Activated T-cell treated with anti-CD3 and anti-CD28 coated beads, Interleukin-2, amount 50 U/mL, for 24 hours (primary cell): ENCODE measurements around the gene FGD2.
A peak's percentile ranks its signal among the peaks of the same experiment; 100 is the strongest.

ENCODE experiments used
- DNase-seq: peaks from one replicate; pipeline ENCODE4 v3.0.0-alpha.2; 2020
- H3K27ac Mint-ChIP-seq: 2 replicates; pipeline ENCODE4 v1.8.0; 2020; ENCODE audit warnings: mild to moderate bottlenecking, mixed read lengths
- H3K27me3 Mint-ChIP-seq: 2 replicates; pipeline ENCODE4 v1.8.0; 2020; ENCODE audit warnings: mixed read lengths
- H3K36me3 Mint-ChIP-seq: 2 replicates; pipeline ENCODE4 v1.8.0; 2020; ENCODE audit warnings: low read depth, mixed read lengths
- H3K4me1 Mint-ChIP-seq: 2 replicates; pipeline ENCODE4 v1.8.0; 2020; ENCODE audit warnings: low read depth, mixed read lengths
- H3K4me3 Mint-ChIP-seq: 2 replicates; pipeline ENCODE4 v1.8.0; 2020; ENCODE audit warnings: mild to moderate bottlenecking, moderate library complexity, mixed read lengths
- H3K9me3 Mint-ChIP-seq: 2 replicates; pipeline ENCODE4 v1.8.0; 2020; ENCODE audit warnings: mixed read lengths

The FGD2 gene

DNA sequence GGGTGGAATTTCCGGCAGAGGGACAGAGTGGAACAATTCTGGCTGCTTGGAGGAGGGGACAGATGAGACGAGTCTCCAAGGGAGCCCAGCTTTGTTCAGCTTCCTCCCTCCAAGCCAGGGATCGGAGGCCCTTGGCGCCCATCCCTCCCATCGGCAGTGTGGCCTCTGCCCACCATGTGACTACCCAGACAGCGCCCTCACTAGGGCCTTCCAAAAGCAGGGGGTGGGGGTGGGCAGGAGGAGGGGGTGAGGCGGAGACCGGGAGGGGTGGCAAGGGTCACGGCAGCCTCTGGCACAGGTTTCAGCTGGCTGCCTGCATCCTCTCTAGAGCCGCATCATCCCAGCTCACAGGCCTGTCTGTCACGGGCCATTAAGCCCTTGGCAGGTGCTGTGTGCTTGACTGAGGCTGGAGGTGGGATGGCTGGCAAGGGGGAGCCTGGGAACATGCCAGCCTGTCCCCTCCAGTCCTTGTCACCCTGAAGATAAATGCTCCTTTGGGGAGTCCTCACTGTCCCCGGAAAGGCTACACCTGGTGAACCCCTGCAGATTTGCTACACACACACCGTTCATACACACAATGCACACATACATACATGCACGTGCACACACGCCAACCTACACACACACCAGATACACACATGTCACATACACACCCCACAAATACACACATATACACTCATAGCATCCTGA, 6.2 kb upstream of the FGD2 start:
- peaks cover 2% of the 10 kb centered on the region for H3K27me3 Mint-ChIP-seq
- H3K9me3 Mint-ChIP-seq: no peaks in the 10 kb centered on the region
- no peak for DNase-seq
- H3K4me3 Mint-ChIP-seq: no peak overlapping the region
- no peaks in the 10 kb centered on the region for H3K4me1 Mint-ChIP-seq
- H3K36me3 Mint-ChIP-seq: no peaks in the 10 kb centered on the region
- no peak overlapping the region for H3K27ac Mint-ChIP-seq

DNA sequence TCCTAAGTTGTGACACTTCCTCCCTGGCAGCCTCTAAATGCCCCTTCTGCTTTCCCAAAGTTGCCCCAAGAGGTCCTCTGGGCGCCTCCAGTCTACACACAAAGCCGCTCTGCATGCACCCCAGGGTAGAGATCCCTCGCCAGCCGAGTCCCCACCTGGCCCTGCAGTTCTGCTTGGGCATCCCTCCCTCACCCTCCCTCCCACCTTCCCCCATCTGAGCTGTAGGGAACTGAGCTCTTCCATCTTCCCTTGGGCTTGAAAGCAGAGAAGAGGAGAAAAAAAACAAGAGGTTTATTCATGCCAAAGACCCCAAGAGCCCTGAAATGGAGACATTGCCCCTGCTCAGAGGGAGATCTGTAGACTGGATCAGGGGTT, 5.7 kb upstream of the FGD2 start:
- Mint-ChIP-seq H3K36me3 (no peaks in the 10 kb centered on the region), H3K4me1 (no peaks in the 10 kb centered on the region), H3K27ac (no peak overlapping the region), H3K9me3 (no peaks in the 10 kb centered on the region), H3K27me3 (peaks cover 2% of the 10 kb centered on the region), H3K4me3 (no peak overlapping the region)
- DNase-seq: no peak

DNA sequence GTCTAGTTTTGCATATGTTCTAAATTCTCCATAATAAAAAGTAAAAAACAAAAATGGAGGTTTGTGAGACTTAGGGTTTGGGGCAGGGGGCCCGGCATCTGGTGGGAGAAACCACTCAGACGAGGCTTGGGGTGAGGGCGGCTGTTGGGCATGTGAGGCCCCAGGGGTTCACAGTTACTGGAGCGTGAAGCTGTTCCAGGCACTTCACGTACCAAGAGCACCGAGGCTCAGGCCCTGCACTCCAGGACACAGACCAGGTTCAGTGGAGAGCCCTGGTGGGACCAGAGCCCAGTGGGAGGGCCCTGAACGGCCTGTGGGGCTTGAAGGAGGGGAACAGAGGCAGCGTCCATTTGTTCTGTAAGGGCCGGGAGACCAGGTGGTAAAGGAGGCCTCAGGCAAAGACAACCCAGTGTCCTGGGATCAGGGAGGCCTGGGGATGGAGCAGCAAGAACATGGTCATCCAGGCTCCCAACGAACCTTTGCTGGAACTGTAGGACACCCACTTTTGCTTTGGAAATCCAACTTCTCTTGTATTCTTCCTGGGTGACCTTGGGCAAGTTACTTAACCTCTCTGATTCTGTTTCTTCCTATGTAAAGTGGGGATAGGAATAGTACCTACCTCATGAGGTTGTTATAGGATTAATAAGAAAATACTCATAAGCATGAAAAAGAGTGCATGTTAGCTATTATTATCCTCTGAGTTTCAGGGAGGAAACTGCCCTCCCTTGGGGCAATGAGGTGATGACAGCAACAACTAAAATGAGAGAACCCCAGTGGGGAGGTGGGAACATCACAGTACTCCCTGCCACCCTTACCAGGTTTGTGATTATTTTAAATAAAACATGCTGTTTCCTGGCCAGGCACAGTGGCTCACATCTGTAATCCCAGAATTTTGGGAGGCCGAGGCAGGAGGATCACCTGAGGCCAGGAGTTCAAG, 1.1 kb upstream of the FGD2 start:
- peaks cover 17% of the 10 kb centered on the region for H3K4me1 Mint-ChIP-seq
- DNase-seq: no peak
- no peak overlapping the region for H3K27ac Mint-ChIP-seq
- H3K4me3 Mint-ChIP-seq: no peak overlapping the region
- H3K36me3 Mint-ChIP-seq: no peaks in the 10 kb centered on the region
- no peaks in the 10 kb centered on the region for H3K9me3 Mint-ChIP-seq
- no peaks in the 10 kb centered on the region for H3K27me3 Mint-ChIP-seq

DNA sequence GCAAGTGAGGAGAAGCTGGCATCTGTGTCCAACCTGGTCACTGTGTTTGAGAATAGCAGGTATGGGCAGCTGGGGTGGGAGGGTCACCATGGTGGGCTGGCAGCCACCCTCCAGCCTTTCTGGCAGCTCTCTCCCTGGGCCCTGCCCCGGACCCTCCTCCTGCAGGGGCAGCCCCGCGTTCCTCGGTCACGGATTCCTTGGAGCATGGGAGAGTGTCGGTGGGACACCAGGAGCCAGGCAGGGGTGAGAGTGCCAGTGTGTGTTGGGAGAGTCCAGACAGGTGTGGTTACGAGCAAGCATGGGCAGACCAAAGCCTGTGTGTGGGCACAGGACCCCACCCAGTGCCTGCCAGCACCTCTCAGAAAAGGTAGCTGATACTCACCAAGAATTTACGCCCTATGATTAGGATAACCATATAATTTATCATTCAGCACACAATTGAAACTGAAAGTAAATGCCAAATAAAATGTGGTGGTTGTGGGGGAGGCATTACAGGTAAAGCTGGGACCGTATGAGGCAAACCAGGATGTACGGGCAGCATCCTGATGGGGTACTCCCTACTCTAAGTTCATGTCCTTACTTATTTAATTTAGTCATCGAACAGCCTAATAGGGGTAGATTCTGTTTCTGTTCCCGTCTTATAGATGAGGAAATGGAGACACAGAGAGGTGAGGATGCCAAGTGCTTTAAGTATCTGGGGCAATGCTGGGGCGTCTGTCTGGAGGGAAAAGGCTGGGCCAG, 542 bp downstream of the FGD2 start:
- peak overlapping the region; percentile 71 for H3K27ac Mint-ChIP-seq
- no peak for DNase-seq
- peaks cover 17% of the 10 kb centered on the region for H3K4me1 Mint-ChIP-seq
- H3K4me3 Mint-ChIP-seq: no peak overlapping the region
- H3K9me3 Mint-ChIP-seq: no peaks in the 10 kb centered on the region
- no peaks in the 10 kb centered on the region for H3K36me3 Mint-ChIP-seq
- H3K27me3 Mint-ChIP-seq: no peaks in the 10 kb centered on the region

DNA sequence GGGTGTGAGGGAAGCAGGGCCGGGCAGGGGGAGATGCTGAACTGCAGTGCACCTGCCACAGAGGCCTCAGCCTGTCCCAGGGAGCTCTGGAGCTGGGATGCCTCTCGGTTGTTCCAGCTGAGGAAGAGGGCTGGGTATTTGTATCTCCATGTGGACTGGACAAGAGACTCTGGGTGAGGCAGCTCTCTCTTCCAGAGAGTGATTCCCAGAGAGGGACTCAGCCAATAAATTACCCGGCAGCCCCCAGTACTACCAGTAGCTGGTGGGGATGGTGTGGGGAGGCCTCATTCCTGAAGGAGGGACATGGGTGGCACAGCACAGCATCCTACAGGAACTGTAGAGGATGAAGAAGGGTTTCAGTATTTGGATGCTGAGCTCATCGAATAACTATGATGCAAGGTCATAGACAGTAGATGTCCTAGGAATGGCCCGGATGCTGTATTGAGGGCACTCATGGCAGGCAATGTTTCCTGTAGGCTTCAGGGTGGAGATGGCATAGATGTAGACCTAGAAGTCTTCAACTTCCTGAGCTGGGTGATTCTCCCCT, 1.4 kb downstream of the FGD2 start:
- DNase-seq: no peak
- Mint-ChIP-seq H3K27me3 (no peaks in the 10 kb centered on the region), H3K27ac (peak overlapping the region; percentile 71), H3K4me1 (peaks cover 17% of the 10 kb centered on the region), H3K36me3 (no peaks in the 10 kb centered on the region), H3K4me3 (no peak overlapping the region), H3K9me3 (no peaks in the 10 kb centered on the region)

DNA sequence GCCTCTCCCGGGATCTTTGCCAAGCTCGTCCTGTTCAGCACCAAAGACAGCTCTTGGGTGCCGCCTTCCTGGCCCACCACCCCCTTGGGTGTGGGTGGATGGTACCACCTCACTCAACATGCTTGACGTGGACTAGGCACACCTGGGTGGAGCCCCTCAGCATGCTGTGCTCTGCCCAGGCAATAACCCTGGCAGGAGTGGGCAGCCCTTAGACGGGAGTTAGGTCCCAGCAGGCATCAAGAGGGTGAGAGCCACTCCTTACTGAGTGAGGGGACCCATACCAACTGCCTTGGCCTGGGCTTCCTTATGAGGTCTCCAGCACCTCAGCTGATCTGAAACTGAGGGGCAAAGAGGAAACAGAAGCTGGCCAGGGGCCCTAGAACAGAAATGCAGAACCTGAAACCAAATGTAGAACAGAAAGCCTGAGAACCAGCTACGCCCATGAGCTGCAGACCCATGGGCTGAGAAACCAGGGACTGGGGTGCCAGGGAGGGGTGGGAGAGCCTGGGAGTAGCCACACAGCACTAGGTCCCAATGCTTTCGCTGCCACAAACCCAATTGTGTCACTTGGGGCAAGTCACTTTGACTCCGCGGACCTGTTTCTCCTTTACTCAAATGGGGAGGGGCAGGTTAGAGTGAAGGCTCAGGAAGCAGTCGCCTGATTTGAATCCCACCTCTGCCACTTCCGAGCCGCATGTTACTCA, 2.0 kb downstream of the FGD2 start:
- Mint-ChIP-seq H3K4me1 (peaks cover 17% of the 10 kb centered on the region), H3K27ac (no peak overlapping the region), H3K27me3 (no peaks in the 10 kb centered on the region), H3K36me3 (no peaks in the 10 kb centered on the region), H3K4me3 (no peak overlapping the region), H3K9me3 (no peaks in the 10 kb centered on the region)
- no peak for DNase-seq

GRCh38 chr6:37008484-37009465, 3.3 kb downstream of the FGD2 start:
- H3K27ac Mint-ChIP-seq: no peak overlapping the region
- no peak overlapping the region for H3K4me3 Mint-ChIP-seq
- H3K27me3 Mint-ChIP-seq: no peaks in the 10 kb centered on the region
- H3K36me3 Mint-ChIP-seq: no peaks in the 10 kb centered on the region
- peaks cover 17% of the 10 kb centered on the region for H3K4me1 Mint-ChIP-seq
- no peak for DNase-seq
- H3K9me3 Mint-ChIP-seq: no peaks in the 10 kb centered on the region

DNA sequence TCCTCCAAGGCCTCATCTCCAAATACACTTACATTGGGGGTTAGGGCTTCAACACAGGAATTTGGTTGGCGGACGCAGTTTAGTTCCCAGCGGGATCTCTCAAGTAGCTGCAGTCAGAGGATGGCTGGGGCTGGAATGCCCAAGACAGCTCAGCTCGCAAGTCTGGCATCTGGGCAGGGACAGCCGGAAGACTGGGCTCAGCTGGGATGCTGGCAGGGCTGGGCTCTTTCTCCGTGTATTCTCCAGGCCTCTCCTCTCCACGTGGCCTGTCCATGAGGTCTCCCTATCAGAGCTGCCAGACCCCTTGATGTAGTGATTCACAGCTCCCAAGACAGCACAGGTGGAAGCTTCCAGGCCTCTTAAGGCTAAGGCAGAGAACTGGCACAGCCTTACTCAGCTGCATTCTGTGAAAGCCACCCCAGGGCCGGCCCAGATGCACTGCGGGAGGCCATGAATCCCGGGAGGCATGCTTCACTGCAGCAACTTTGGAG, 5.0 kb downstream of the FGD2 start:
- no peak overlapping the region for H3K27ac Mint-ChIP-seq

DNA sequence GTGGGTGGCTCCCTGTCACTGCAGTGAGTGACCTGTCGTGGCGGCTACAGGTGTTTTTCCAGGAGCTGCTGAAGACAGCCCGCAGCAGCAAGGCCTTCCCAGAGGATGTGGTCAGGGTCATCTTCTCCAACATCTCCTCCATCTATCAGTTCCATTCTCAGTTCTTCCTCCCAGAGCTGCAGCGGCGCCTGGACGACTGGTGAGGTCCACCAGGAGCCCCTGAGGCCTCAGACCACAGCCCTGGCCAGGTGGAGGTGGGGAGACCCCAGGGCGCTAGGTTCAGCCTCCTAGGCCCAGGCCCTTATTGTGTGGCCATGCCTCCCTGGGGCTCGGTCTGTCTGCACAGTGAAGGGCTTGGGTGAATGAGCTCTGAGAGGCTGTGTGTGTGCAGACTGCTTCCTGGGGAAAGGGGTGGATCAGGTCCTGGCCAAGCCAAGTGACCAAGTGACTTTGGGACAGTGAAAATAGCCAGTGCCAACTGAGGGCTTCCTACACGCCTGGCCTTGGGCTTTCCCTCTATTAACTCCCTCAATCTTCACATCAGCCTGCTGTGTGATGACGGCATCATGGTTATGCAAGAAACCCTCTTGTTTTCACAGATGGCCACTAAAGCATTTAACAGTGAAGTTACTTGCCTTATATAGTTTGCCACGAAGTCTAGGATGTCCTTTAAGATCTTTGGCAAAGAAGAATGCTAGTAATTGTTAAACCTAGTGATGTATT, 6.4 kb downstream of the FGD2 start:
- Mint-ChIP-seq H3K36me3 (no peaks in the 10 kb centered on the region), H3K4me1 (peaks cover 2% of the 10 kb centered on the region), H3K27ac (no peak overlapping the region), H3K9me3 (no peaks in the 10 kb centered on the region), H3K4me3 (no peak overlapping the region), H3K27me3 (no peaks in the 10 kb centered on the region)
- no peak for DNase-seq

More for the DNA sequence above, 5.0 kb downstream of the FGD2 start:
- H3K27me3 Mint-ChIP-seq: no peaks in the 10 kb centered on the region
- H3K9me3 Mint-ChIP-seq: no peaks in the 10 kb centered on the region
- H3K4me1 Mint-ChIP-seq: peaks cover 16% of the 10 kb centered on the region
- no peak overlapping the region for H3K4me3 Mint-ChIP-seq
- no peaks in the 10 kb centered on the region for H3K36me3 Mint-ChIP-seq
- no peak for DNase-seq

GRCh38 chr6:37013516-37014491, 8.3 kb downstream of the FGD2 start:
- no peaks in the 10 kb centered on the region for H3K27me3 Mint-ChIP-seq
- no peaks in the 10 kb centered on the region for H3K36me3 Mint-ChIP-seq
- DNase-seq: no peak
- no peak overlapping the region for H3K27ac Mint-ChIP-seq
- peaks cover 12% of the 10 kb centered on the region for H3K4me1 Mint-ChIP-seq
- no peak overlapping the region for H3K4me3 Mint-ChIP-seq
- no peaks in the 10 kb centered on the region for H3K9me3 Mint-ChIP-seq

DNA sequence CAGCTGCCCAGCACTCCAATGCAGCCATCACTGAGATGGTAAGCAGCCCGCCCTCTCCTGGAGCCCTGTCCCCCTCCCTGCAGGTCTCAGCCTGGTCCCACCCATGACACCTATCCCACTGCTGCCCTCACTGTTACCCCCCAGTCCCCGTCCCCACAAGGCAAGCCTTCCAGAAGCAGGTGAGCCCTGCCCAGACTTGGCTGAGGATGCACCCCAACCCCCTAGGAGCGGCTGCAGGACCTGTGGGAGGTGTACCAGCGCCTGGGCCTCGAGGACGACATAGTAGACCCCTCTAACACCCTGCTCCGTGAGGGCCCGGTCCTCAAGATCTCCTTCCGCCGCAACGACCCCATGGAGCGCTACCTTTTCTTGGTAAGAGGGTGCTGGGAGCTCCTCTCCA, 9.2 kb downstream of the FGD2 start:
- no peaks in the 10 kb centered on the region for H3K9me3 Mint-ChIP-seq
- no peak for DNase-seq
- no peaks in the 10 kb centered on the region for H3K27me3 Mint-ChIP-seq
- peaks cover 19% of the 10 kb centered on the region for H3K4me1 Mint-ChIP-seq
- H3K27ac Mint-ChIP-seq: no peak overlapping the region
- no peaks in the 10 kb centered on the region for H3K36me3 Mint-ChIP-seq
- H3K4me3 Mint-ChIP-seq: no peak overlapping the region

DNA sequence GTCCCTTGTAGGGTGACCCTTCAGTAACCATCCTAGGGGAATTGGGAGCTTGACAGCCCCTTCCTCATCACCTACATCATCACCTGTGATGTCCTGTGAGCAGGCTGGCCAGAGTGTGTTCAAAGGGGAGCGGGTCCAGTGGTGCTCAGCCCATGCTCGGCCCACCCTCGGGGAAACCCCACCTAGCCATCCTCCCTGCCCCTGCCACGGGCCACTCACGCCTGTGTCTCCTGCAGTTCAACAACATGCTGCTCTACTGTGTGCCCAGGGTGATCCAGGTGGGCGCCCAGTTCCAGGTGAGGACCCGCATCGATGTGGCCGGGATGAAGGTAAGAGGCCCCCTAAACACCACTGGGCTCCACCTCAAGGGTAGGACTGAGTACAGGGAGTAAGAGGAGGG, 10.1 kb downstream of the FGD2 start:
- Mint-ChIP-seq H3K4me3 (no peak overlapping the region), H3K27me3 (no peaks in the 10 kb centered on the region), H3K9me3 (no peaks in the 10 kb centered on the region), H3K4me1 (peaks cover 19% of the 10 kb centered on the region), H3K27ac (no peak overlapping the region), H3K36me3 (no peaks in the 10 kb centered on the region)
- no peak for DNase-seq
